ENCODE measurements around the gene ENGASE. TPM values are rescaled to one million over a fixed set of nuclear protein-coding genes. Genes with fewer than 3 reads are reported as not detected.
"Not testable (repeated sequence)": the region's sequence is repeated elsewhere in the genome, so short reads cannot be mapped to it uniquely, and the experiment has no call there.

ENGASE gene, protein sequence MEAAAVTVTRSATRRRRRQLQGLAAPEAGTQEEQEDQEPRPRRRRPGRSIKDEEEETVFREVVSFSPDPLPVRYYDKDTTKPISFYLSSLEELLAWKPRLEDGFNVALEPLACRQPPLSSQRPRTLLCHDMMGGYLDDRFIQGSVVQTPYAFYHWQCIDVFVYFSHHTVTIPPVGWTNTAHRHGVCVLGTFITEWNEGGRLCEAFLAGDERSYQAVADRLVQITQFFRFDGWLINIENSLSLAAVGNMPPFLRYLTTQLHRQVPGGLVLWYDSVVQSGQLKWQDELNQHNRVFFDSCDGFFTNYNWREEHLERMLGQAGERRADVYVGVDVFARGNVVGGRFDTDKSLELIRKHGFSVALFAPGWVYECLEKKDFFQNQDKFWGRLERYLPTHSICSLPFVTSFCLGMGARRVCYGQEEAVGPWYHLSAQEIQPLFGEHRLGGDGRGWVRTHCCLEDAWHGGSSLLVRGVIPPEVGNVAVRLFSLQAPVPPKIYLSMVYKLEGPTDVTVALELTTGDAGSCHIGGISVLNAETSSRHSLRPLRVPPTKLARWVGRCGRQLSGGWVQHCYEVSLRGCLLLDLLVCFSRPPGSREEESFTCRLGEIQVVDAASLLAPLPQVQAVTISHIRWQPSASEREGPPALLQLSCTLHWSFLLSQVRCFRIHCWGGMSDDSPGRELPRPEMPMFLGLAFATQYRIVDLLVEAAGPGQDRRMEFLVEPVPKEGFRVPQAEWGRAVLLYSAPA
- total RNA-seq, result 10 to 100 TPM; 26.9 to 30.2 TPM

DNA sequence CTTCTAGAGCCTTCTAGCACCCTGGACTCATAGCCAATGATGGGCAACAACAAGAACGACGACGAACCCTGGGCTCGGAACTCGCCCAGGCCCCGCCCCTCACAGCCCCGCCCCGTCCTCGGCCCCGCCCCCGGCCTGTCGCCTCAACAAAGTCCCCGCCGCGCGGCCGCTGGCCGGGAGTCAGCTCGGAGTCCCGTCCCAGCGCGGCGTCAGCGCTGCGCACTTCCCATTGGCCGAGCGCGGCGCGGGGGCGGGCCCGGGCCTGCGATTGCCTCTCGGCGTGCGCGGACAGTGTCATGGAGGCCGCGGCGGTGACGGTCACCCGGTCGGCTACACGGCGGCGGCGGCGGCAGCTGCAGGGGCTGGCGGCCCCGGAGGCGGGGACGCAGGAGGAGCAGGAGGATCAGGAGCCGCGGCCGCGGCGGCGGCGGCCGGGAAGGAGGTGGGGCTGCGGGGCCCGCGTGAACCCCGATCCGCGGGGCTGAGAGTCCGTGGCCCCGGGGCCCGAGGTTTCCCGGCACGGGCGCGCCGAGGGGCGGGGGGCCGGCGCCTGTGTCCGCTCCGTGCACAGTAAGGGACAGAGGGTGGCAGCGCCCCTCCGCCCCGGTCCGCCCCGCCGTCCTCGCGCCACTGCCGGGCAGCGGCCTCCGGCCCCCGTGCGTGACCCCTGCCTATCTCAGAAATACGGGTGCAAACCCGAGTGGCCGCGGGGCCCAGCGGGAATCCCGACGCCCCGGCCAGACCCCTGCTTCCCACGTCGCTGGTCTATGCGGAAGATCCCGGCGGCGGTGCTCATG lies at the start of gene ENGASE:
Gene ENGASE (plus strand): TSS at position 176 of the 797 bp plus-strand sequence. CDS start 121 bp downstream, at position 297.
- peaks cover 11% of the 10 kb centered on the region for H3K36me3 Mint-ChIP-seq (ENCODE audit: low read depth)

DNA sequence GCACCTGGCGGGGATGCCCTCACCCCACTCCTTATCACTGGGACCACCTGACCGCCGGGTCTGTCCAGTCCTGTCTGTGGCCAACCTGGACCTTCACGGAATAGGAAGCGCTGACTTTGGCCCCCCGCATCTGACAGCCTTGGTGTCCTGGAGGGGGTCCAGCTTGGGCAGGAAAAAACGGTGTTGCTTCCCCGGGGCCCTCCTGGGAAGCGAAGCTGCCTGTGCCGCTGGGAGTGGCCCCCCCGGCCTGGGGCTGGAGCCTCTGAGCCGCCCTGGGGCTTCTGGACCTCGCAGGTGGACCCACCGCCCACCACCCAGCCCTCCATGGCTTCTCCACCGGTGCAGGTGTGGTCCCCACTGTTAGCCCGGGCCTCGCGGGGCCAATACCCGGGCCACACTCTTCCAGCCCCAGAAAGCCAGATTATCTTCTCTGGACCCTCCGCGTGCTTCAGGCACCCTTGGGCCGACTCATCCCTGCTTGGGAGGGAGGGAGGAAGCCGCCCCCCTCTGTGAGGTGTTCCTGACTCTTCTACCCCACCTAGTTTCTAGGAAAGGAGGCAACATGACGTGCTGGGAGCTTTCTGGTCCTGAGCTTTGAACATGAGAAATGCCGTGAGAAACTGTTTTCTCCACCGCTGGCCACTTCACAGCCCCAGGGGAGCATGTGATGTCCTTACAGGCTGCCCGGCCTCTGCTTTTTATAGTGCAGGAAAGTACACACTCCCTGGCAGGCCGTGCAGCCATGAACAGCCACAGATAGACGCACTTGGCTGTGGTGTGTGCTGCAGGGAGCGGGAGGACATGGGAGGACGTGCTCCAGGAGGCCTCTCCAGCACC lies 49.5 kb upstream of the ENGASE start:
- Mint-ChIP-seq H3K27ac (no peak overlapping the region), H3K4me3 (peak overlapping the region; percentile 68), H3K9me3 (no peaks in the 10 kb centered on the region), H3K27me3 (no peaks in the 10 kb centered on the region), H3K36me3 (ENCODE audit: low read depth) (no peaks in the 10 kb centered on the region), H3K4me1 (no peaks in the 10 kb centered on the region)
- no peak for ATAC-seq (replicated peaks)

More for the DNA sequence above, at the start of gene ENGASE:
- Mint-ChIP-seq H3K27me3 (no peaks in the 10 kb centered on the region), H3K27ac (peak within 1 kb of the TSS; percentile 86), H3K9me3 (no peaks in the 10 kb centered on the region), H3K4me3 (peak within 1 kb of the TSS; percentile 85), H3K4me1 (peaks cover 7% of the 10 kb centered on the region)
- peak; percentile 99 for ATAC-seq (replicated peaks)

DNA sequence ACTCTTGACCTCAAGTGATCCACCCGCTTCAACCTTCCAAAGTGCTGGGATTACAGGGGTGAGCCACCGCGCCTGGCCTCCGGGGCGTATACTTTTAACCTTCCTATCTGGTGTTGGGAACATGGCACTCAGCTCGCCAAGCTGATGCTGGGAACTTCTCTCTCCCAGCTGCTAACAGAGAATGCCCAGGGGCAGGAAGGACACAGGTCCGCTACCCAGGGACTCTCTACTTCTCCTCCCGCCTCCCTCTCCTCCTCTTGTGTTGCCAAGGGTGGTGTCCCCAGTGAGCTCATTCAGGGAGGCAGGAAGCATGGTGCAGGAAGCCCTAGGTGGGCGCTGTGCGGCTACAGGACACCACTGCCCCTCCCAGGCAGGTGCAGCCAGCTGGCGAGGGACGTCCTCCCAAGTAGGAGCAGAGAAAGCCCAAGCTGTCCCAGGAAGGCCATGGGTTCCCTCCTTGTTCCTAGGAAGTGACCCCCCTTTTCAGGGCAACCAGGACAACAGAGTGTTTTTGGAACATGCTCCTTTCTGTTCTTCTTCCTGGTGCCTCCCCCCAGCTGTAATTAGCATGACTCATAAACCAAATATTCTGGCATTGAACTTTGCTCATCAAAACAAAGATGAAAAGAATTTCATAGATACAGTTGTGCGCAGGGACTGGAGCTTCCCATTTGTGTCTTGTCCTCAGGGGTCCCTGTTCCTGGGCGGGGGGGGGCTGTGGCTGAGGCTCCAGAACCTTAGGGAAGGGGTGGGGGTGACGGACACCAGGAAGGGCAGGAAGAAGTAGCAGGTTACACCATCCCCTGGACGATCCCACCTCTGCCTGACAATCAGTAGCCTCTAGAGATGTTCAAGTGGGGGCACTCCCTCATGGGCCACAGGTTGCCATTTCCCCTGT lies 48.0 kb upstream of the ENGASE start:
- Mint-ChIP-seq H3K4me3 (no peak overlapping the region), H3K4me1 (no peaks in the 10 kb centered on the region), H3K9me3 (no peaks in the 10 kb centered on the region), H3K27ac (no peak overlapping the region), H3K27me3 (peaks cover 4% of the 10 kb centered on the region), H3K36me3 (ENCODE audit: low read depth) (no peaks in the 10 kb centered on the region)
- no peak for ATAC-seq (replicated peaks)

DNA sequence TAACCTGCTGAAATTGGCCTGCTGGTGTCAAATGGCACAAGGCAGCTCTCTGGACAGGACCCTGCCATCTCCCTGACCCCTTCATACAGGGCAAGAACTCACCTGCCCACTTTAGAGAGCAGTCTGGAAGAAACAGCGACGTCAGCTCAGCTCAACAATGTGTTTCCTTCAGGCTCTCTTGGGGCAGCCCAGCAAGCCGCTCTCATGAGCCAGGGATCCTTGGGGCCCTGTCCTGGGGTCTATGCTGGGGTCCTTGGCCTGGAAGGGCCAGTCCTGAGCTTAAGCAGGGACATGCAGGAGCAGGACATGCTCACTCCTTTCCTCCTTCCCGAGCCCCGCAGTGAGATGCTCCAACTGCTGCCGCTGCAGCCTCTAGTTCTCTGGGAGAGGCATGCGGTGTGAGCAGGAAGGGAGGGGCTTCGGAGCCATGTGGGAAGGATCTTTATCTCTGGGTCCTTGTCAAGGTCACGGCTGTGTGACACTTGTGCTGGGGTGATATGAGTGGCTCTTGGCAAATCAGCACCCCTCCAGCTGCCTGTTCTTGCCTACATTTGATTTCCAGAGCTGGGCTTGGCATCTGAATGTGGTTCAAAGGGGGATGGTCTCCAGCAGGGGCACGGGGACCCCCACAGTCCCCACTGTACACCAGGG lies 47.2 kb upstream of the ENGASE start:
- Mint-ChIP-seq H3K4me1 (no peaks in the 10 kb centered on the region), H3K27ac (no peak overlapping the region), H3K36me3 (ENCODE audit: low read depth) (no peaks in the 10 kb centered on the region), H3K9me3 (no peaks in the 10 kb centered on the region), H3K27me3 (peaks cover 12% of the 10 kb centered on the region), H3K4me3 (no peak overlapping the region)
- no peak for ATAC-seq (replicated peaks)

DNA sequence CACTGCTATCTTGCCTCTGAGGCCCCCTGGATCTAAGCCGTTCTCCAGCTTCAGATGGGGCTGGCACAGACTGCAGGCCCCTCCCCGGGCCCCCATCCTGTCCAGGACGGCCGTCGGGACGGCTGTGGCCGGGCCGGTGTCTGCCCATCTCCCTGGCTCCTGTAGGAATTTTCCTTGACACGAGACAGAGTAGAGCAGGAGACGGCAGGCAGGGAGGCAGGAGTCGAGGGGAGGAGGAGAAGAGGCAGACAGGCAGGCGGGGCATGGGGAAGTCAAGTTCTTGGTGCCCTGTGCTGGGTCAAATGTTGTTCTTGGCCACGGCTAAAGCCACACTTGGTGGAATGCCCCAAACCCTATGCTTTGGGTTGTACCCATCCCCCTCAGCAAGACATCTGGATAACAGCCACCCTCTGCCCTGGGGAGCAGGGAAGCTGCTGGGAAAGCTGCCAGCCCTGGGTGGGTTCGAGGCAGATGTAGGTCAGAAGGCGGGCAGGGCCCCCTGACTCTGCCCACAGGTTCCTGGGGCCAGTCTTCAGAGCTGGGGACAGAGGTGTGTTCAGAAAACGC lies 46.6 kb upstream of the ENGASE start:
- no peak overlapping the region for H3K4me3 Mint-ChIP-seq
- H3K4me1 Mint-ChIP-seq, result no peaks in the 10 kb centered on the region
- H3K27ac Mint-ChIP-seq, result no peak overlapping the region
- no peaks in the 10 kb centered on the region for H3K9me3 Mint-ChIP-seq
- no peaks in the 10 kb centered on the region for H3K36me3 Mint-ChIP-seq (ENCODE audit: low read depth)
- H3K27me3 Mint-ChIP-seq, result peaks cover 13% of the 10 kb centered on the region
- ATAC-seq (replicated peaks), result no peak

DNA sequence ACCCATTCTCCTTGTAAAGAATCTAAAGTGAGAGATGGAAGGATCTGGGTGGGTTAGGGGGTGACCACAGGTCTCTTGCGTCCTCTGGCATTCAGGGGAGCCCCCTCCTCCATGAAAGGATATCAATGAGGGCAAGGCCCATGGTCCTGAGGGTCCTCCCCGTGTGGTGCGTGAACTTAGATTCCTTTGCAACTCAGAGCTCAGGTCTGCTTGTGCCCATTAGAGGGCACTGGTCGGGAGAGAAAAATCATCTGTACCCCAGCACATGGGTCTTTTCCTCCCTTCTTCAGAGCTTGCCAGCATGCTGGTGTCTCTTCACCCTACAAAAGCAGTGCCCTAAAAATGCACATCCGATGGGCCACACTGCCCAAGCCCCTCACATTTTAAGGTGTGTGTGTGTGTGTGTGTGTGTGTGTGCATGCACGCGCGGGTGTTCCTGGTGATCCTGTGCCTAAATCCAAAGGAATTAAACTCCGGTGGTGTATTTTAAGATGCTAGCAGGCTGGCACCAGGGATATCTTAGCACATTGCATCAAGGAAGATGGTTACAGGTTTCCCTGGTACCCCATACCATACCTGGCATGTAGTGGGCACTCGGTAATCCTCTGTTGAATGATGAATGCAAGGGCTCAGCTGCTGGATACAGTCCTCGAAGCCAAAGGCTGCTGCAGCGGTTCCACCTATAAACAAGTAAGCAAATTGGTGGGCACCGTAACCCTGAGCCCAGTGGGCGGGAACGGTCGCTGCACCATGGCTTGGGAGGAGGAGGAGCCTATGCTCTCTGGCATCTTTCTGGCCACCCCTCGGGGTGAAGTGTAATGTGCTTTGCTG lies 45.9 kb upstream of the ENGASE start:
- no peak for ATAC-seq (replicated peaks)
- no peak overlapping the region for H3K27ac Mint-ChIP-seq
- H3K4me1 Mint-ChIP-seq, result no peaks in the 10 kb centered on the region
- no peaks in the 10 kb centered on the region for H3K36me3 Mint-ChIP-seq (ENCODE audit: low read depth)
- no peaks in the 10 kb centered on the region for H3K9me3 Mint-ChIP-seq
- H3K4me3 Mint-ChIP-seq, result no peak overlapping the region
- peaks cover 13% of the 10 kb centered on the region for H3K27me3 Mint-ChIP-seq

DNA sequence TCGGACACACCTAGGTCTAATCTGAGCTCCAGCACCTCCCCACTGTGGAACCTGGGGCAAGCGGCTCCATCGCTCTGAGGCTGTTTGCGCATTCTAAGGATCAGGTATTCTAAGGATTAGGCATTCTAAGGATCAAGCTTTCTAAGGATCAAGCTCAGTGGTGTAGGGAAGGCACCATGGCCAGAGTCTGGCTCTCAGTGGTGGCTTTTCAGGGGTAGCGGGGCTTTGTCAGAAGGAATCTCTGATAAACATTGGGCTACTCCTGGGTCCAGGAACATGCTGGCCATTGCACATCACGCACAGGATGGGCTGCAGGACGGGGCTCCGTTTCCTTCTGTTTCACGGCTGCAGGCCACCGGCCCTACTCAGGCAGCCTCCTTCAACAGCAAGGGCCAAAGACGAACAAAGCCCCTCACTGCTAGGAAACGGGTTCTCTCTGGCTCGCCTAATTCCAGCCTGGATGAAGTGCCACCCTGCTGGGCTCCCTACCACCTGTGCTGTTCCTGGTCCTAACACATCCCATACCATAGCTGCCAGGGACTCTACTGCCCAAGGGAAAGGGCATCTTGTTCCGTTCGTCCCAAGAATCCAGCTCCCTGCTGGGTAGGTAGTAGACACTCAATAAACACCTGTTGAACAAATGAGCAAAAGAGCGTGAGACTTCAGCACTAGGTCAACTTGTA lies 45.2 kb upstream of the ENGASE start:
- H3K36me3 Mint-ChIP-seq (ENCODE audit: low read depth), result no peaks in the 10 kb centered on the region

DNA sequence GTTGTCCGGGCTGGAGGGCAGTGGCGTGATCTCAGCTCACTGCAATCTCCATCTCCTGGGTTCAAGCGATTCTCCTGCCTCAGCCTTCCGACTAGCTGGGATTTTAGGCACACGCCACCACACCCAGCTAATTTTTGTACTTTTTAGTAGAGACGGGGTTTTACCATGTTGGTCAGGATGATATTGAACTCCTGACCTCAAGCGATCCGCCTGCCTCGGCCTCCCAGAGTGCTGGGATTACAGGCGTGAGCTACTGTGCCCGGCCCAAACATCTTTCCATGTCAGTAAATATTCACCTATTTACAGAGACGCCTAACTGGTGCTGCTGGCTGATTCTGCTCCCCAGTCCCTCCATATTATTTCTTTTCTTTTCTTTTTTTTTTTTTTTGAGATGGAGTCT lies 44.0 kb upstream of the ENGASE start:
- H3K36me3 Mint-ChIP-seq (ENCODE audit: low read depth); H3K27ac Mint-ChIP-seq; H3K4me3 Mint-ChIP-seq; ATAC-seq (replicated peaks); H3K4me1 Mint-ChIP-seq; H3K9me3 Mint-ChIP-seq: not testable (repeated sequence)
- H3K27me3 Mint-ChIP-seq, result peaks cover 13% of the 10 kb centered on the region

More for the DNA sequence above, 45.2 kb upstream of the ENGASE start:
- H3K27me3 Mint-ChIP-seq, result peaks cover 13% of the 10 kb centered on the region
- H3K27ac Mint-ChIP-seq, result no peak overlapping the region
- ATAC-seq (replicated peaks), result no peak
- no peaks in the 10 kb centered on the region for H3K4me1 Mint-ChIP-seq
- H3K4me3 Mint-ChIP-seq, result no peak overlapping the region
- no peaks in the 10 kb centered on the region for H3K9me3 Mint-ChIP-seq

DNA sequence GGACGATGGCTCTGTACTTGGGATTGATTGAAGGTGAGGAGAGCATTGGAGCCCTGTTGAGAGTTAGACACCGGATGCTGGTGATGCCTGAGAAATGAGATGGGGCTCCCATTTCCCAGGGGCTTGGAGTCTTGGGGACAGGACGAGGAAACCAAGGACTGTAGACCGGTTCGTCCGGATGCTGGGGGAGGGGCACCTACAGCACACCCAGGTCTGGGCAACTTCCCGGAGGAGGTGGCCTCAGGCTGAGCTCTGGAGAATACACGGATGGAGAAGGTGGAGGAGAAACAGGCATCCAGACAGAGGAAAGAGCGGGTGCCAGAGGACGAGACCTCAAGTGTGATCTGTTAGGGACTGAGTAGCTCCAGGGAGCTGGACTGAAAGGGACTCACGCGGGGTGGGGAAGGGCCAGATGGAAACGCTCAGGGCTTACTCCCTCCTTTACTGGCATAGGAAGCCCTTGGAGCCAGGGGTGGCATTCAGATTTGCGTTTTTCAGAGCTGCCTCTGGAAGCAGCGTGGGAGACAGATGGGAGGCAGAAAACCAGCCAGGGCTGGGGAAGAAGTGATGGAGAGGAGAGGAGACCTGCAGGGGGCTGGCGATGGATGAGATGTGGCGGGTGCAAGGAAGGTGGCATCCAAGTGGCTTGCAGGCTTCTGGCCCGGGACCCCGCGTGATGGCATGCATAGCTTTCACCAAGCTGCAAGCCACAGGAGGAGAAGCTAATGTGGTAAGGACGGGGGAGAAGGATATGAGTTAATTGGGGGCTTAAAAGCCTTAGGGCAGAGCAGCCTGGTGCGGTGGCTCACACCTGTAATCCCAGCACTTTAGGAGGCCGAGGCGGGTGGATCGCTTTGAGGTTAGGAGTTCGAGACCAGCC lies 42.4 kb upstream of the ENGASE start:
- H3K9me3 Mint-ChIP-seq, result no peaks in the 10 kb centered on the region
- H3K4me1 Mint-ChIP-seq, result no peaks in the 10 kb centered on the region

DNA sequence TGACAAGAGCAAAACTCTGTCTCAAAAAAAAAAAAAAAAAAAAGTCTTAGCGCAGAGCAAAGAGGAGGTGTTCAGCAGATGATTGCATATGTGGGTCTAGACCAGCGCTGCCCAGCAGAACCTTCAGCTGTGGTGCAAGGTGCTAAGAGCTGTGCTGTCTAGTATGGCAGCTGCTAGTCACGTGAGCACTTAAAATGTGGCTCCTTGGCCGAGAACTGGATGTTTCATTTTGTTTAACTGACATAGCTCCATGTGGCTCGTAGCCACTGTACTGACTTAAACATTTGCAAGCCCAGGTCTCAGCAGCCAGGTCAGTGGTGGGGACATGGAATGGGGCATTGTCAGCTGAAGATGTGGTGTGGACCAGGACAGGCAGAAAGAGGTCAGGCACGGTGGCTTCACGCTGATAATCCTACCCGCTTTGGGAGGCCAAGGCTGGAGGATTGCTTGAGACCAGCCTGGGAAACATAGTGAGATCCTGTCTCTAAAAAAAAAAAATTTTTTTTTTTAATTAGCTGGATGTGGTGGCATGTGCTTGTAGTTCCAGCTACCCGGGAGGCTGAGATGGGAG lies 41.5 kb upstream of the ENGASE start:
- H3K36me3 Mint-ChIP-seq (ENCODE audit: low read depth), result no peaks in the 10 kb centered on the region
- H3K4me1 Mint-ChIP-seq, result no peaks in the 10 kb centered on the region
- no peak overlapping the region for H3K27ac Mint-ChIP-seq
- no peak for ATAC-seq (replicated peaks)
- no peaks in the 10 kb centered on the region for H3K9me3 Mint-ChIP-seq
- peaks cover 13% of the 10 kb centered on the region for H3K27me3 Mint-ChIP-seq
- H3K4me3 Mint-ChIP-seq, result no peak overlapping the region

More for the DNA sequence above, 42.4 kb upstream of the ENGASE start:
- Mint-ChIP-seq H3K36me3 (ENCODE audit: low read depth) (no peaks in the 10 kb centered on the region), H3K4me3 (no peak overlapping the region), H3K27me3 (peaks cover 13% of the 10 kb centered on the region), H3K27ac (no peak overlapping the region)
- ATAC-seq (replicated peaks), result no peak

Measured in activated T-helper 17 cell treated with anti-CD3 and anti-CD28 coated beads, Interleukin-2, amount 50 U/mL, for 72 hours (primary cell).